ENCODE results near the gene SAXO1. TPM values are rescaled to one million over a fixed set of nuclear protein-coding genes. Genes with fewer than 3 reads are reported as not detected.

Gene SAXO1
- total RNA-seq, 1 experiment from 2014 or later = not detected

DNA sequence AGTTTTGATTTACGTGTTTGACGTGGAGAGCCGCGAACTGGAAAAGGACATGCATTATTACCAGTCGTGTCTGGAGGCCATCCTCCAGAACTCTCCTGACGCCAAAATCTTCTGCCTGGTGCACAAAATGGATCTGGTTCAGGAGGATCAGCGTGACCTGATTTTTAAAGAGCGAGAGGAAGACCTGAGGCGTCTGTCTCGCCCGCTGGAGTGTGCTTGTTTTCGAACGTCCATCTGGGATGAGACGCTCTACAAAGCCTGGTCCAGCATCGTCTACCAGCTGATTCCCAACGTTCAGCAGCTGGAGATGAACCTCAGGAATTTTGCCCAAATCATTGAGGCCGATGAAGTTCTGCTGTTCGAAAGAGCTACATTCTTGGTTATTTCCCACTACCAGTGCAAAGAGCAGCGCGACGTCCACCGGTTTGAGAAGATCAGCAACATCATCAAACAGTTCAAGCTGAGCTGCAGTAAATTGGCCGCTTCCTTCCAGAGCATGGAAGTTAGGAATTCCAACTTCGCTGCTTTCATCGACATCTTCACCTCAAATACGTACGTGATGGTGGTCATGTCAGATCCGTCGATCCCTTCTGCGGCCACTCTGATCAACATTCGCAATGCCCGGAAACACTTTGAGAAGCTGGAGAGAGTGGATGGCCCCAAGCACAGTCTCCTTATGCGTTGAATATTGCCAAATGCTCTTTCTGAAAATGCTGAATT is 17.1 kb upstream of the SAXO1 start:
- Histone ChIP-seq H3K36me3 (ENCODE audit: control insufficient read depth in 1 of 2, insufficient read depth in 2 of 2, low read length in 2 of 2) (no peaks in the 10 kb centered on the region), H3K4me2 (ENCODE audit: low read length) (peak overlapping the region; percentile 93), H3K4me3 (replicated peaks in 1 of 2; ENCODE audit: low read depth in 1 of 2, low read length in 2 of 2) (peak overlapping the region; percentile 71 to 88), H3K9me2 (ENCODE audit: insufficient read depth) (no peaks in the 10 kb centered on the region), H3K79me2 (ENCODE audit: insufficient read depth, low read length) (peaks cover 14% of the 10 kb centered on the region), H3K4me1 (ENCODE audit: control insufficient read depth in 1 of 2, insufficient read depth in 2 of 2, low read length in 2 of 2) (peaks cover 6 to 21% of the 10 kb centered on the region in 2 experiments; a peak in 3 of 4 replicates), H3K9me3 (ENCODE audit: control insufficient read depth in 1 of 2, insufficient read depth in 1 of 2, low read depth in 1 of 2, low read length in 2 of 2) (no peaks in the 10 kb centered on the region), H2AFZ (ENCODE audit: low read depth, low read length, poor library complexity, severe bottlenecking) (no peak overlapping the region), H3K27me3 (ENCODE audit: insufficient read depth, low read length) (no peaks in the 10 kb centered on the region), H3K27ac (ENCODE audit: low read depth, low read length) (peak overlapping the region; percentile 60), H3K9ac (ENCODE audit: low read length) (peak overlapping the region; percentile 71), H4K20me1 (ENCODE audit: insufficient read depth) (no peaks in the 10 kb centered on the region)
- CTCF ChIA-PET = interaction anchor here (1.6 kb wide), 1 partner anchor 415 kb away, joined by 7 read pairs; no protein-coding TSS in a partner anchor
- TF ChIP-seq CEBPB (IDR thresholded peaks at IDR 0.05; ENCODE audit: low read depth) (no peak), SRF (IDR thresholded peaks at IDR 0.05; ENCODE audit: low read depth) (no peak), CBX3 (IDR thresholded peaks at IDR 0.05; ENCODE audit: low read depth) (no peak), EZH2 (IDR thresholded peaks at IDR 0.05) (no peak), RAD21 (IDR thresholded peaks at IDR 0.05; ENCODE audit: low read depth) (no peak), SP1 (IDR thresholded peaks at IDR 0.05; ENCODE audit: low read depth) (no peak), ZFX (IDR thresholded peaks at IDR 0.05) (no peak), POLR2AphosphoS5 (IDR thresholded peaks at IDR 0.05; ENCODE audit: low read depth, low read length) (no peak), SIN3A (IDR thresholded peaks at IDR 0.05; ENCODE audit: low read depth) (no peak)
- TF ChIP-seq, protein P1, sequence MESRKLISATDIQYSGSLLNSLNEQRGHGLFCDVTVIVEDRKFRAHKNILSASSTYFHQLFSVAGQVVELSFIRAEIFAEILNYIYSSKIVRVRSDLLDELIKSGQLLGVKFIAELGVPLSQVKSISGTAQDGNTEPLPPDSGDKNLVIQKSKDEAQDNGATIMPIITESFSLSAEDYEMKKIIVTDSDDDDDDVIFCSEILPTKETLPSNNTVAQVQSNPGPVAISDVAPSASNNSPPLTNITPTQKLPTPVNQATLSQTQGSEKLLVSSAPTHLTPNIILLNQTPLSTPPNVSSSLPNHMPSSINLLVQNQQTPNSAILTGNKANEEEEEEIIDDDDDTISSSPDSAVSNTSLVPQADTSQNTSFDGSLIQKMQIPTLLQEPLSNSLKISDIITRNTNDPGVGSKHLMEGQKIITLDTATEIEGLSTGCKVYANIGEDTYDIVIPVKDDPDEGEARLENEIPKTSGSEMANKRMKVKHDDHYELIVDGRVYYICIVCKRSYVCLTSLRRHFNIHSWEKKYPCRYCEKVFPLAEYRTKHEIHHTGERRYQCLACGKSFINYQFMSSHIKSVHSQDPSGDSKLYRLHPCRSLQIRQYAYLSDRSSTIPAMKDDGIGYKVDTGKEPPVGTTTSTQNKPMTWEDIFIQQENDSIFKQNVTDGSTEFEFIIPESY (IDR thresholded peaks at IDR 0.05; ENCODE audit: extremely low read depth, insufficient replicate concordance, low read length) = no peak
- TF ChIP-seq, protein P2, sequence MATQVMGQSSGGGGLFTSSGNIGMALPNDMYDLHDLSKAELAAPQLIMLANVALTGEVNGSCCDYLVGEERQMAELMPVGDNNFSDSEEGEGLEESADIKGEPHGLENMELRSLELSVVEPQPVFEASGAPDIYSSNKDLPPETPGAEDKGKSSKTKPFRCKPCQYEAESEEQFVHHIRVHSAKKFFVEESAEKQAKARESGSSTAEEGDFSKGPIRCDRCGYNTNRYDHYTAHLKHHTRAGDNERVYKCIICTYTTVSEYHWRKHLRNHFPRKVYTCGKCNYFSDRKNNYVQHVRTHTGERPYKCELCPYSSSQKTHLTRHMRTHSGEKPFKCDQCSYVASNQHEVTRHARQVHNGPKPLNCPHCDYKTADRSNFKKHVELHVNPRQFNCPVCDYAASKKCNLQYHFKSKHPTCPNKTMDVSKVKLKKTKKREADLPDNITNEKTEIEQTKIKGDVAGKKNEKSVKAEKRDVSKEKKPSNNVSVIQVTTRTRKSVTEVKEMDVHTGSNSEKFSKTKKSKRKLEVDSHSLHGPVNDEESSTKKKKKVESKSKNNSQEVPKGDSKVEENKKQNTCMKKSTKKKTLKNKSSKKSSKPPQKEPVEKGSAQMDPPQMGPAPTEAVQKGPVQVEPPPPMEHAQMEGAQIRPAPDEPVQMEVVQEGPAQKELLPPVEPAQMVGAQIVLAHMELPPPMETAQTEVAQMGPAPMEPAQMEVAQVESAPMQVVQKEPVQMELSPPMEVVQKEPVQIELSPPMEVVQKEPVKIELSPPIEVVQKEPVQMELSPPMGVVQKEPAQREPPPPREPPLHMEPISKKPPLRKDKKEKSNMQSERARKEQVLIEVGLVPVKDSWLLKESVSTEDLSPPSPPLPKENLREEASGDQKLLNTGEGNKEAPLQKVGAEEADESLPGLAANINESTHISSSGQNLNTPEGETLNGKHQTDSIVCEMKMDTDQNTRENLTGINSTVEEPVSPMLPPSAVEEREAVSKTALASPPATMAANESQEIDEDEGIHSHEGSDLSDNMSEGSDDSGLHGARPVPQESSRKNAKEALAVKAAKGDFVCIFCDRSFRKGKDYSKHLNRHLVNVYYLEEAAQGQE (IDR thresholded peaks at IDR 0.05; ENCODE audit: low read depth) = no peak
- intact Hi-C loops (cut with micrococcal nuclease) = loop anchor here (1.0 kb wide), 3 partner anchors 53 to 407 kb away; no protein-coding TSS in a partner anchor
- no peak for ATAC-seq
- POLR2A ChIA-PET = no interaction called here
- BruUV-seq (replicated peaks) = TSS peak; percentile 66
- RAD21 ChIA-PET (ENCODE audit: low non-redundant PET in 1 of 2, low total read pairs in 2 of 2, uncharacterized antibody in 2 of 2, unreplicated experiment in 2 of 2) = interaction anchor here in 1 of 2 experiments (0.6 kb wide), 1 partner anchor 403 kb away, joined by 3 read pairs; no protein-coding TSS in a partner anchor
- no peak for DNase-seq (ENCODE audit: low read depth, low spot score)

Measured in HCT116 (cell line).